ENCODE data around the gene CDH13. TPM values are rescaled to one million over a fixed set of nuclear protein-coding genes. Genes with fewer than 3 reads are reported as not detected.

Gene CDH13
- total RNA-seq, 1 experiment from 2014 or later = 49.3 TPM

DNA sequence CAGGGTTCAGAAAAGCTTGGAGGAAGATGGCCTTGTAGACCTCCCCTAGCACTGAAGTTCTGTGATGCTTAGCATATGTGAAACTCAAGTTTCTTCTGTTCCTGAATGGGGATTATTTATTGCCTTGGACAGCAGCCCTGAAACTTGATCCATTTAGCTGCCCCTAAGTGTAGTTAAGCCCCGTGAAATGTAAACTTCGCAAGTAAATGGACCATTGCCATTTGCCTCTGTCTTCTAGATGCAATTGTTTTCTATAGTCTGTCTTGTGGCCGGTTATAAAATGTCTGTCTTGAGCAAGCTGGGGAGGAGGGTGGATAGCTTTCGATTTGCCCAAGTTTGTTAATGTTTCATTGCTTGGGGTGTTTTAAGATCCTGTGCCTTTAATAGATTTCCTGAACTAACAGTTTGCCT is 261.8 kb downstream of the CDH13 start:
- ChIA-PET CTCF (interaction anchor here (0.6 to 0.8 kb wide), 2 partner anchors 13 to 432 kb away, joined by 3 to 4 read pairs; no protein-coding TSS in a partner anchor), POLR2A (no interaction called here)
- intact Hi-C loops (cut with micrococcal nuclease) = no loop called here
- no peak overlapping the region for H3K4me3 Mint-ChIP-seq (ENCODE audit: unreplicated experiment)
- TF ChIP-seq, protein P1, sequence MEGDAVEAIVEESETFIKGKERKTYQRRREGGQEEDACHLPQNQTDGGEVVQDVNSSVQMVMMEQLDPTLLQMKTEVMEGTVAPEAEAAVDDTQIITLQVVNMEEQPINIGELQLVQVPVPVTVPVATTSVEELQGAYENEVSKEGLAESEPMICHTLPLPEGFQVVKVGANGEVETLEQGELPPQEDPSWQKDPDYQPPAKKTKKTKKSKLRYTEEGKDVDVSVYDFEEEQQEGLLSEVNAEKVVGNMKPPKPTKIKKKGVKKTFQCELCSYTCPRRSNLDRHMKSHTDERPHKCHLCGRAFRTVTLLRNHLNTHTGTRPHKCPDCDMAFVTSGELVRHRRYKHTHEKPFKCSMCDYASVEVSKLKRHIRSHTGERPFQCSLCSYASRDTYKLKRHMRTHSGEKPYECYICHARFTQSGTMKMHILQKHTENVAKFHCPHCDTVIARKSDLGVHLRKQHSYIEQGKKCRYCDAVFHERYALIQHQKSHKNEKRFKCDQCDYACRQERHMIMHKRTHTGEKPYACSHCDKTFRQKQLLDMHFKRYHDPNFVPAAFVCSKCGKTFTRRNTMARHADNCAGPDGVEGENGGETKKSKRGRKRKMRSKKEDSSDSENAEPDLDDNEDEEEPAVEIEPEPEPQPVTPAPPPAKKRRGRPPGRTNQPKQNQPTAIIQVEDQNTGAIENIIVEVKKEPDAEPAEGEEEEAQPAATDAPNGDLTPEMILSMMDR (IDR thresholded peaks at IDR 0.05; ENCODE audit: unreplicated experiment) = no peak
- DNase-seq (ENCODE audit: unreplicated experiment) = peak; percentile 2
- no peaks in the 10 kb centered on the region for H3K36me3 Mint-ChIP-seq (ENCODE audit: insufficient read depth, unreplicated experiment)
- H3K27ac Mint-ChIP-seq (ENCODE audit: low read depth, unreplicated experiment) = no peak overlapping the region
- H3K9me3 Mint-ChIP-seq (ENCODE audit: unreplicated experiment) = no peaks in the 10 kb centered on the region
- no peaks in the 10 kb centered on the region for H3K27me3 Mint-ChIP-seq (ENCODE audit: insufficient read depth, unreplicated experiment)
- BruUV-seq (replicated peaks) = no TSS peak
- no peaks in the 10 kb centered on the region for H3K4me1 Mint-ChIP-seq (ENCODE audit: insufficient read depth, unreplicated experiment)

DNA sequence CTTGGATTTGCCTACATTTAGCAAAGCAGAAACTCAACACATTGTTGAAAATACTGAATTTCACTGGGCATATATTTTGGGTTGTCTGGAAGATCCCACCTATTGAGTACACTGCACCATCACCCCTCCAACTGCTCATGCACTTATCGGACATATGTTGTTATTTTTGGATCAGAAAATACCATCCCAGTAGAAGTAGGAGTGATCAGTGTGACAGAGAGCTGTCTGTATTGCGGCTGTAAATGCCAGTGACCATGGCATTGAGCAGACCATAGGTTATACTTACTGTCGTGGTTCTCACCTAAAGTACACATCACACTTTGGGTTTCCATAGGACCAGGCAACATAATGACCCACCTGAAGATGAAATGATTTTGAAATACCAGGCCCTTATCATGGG is 264.7 kb downstream of the CDH13 start:
- POLR2A ChIA-PET = no interaction called here
- CTCF ChIA-PET = no interaction called here
- Mint-ChIP-seq H3K27ac (ENCODE audit: low read depth, unreplicated experiment) (no peak overlapping the region), H3K4me1 (ENCODE audit: insufficient read depth, unreplicated experiment) (no peaks in the 10 kb centered on the region), H3K36me3 (ENCODE audit: insufficient read depth, unreplicated experiment) (no peaks in the 10 kb centered on the region), H3K9me3 (ENCODE audit: unreplicated experiment) (no peaks in the 10 kb centered on the region), H3K27me3 (ENCODE audit: insufficient read depth, unreplicated experiment) (no peaks in the 10 kb centered on the region), H3K4me3 (ENCODE audit: unreplicated experiment) (no peak overlapping the region)
- DNase-seq (ENCODE audit: unreplicated experiment) = no peak
- intact Hi-C loops (cut with micrococcal nuclease) = no loop called here
- BruUV-seq (replicated peaks) = no TSS peak
- TF ChIP-seq, protein P1 (IDR thresholded peaks at IDR 0.05; ENCODE audit: unreplicated experiment) = no peak

DNA sequence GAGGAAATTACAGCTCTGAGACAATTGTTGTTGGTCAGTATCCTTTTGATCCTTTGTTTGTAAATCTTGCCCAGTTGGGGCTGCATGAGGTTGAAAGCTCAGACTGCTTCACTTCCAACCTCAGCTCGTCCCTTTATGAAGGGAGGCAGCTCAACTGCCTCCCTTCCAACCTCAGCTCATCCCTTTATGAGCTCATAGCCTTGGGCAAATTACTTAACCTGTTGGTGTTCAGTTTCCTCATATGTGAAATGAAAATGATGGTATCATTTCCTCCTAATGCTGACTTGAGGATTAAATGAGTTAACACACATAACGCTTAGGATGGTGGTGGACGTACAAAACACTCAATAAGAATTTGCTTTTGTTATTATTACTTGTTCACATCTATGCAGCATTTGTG is 265.1 kb downstream of the CDH13 start:
- TF ChIP-seq, protein P1 (IDR thresholded peaks at IDR 0.05; ENCODE audit: unreplicated experiment) = no peak
- ChIA-PET POLR2A (interaction anchor here (0.8 kb wide), 1 partner anchor 9 kb away, joined by 3 read pairs; no protein-coding TSS in a partner anchor), CTCF (no interaction called here)
- H3K36me3 Mint-ChIP-seq (ENCODE audit: insufficient read depth, unreplicated experiment) = no peaks in the 10 kb centered on the region
- no TSS peak for BruUV-seq (replicated peaks)
- DNase-seq (ENCODE audit: unreplicated experiment) = peak; percentile 10
- intact Hi-C loops (cut with micrococcal nuclease) = no loop called here
- H3K27me3 Mint-ChIP-seq (ENCODE audit: insufficient read depth, unreplicated experiment) = no peaks in the 10 kb centered on the region
- H3K27ac Mint-ChIP-seq (ENCODE audit: low read depth, unreplicated experiment) = no peak overlapping the region
- H3K4me3 Mint-ChIP-seq (ENCODE audit: unreplicated experiment) = no peak overlapping the region
- H3K9me3 Mint-ChIP-seq (ENCODE audit: unreplicated experiment) = no peaks in the 10 kb centered on the region
- H3K4me1 Mint-ChIP-seq (ENCODE audit: insufficient read depth, unreplicated experiment) = no peaks in the 10 kb centered on the region

DNA sequence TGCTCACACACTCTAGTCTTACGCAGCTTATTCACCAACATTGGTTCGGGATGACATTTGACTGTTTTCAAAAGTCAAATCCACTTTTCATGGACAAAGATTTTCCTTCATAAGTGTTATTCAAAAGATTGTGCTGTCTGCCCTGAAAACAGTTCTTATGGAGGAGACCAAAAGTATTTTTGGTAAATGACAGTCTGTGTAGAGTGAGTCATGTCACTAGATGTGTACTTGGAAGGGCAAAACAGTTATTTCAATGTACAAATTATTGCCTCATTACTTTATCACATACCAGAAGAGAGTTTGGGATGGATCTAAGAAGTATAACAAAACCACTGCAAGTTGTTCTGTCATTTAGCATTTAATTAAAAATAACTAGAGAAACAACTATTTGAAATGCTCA is 265.6 kb downstream of the CDH13 start:
- TF ChIP-seq, protein P1 (IDR thresholded peaks at IDR 0.05; ENCODE audit: unreplicated experiment) = no peak
- BruUV-seq (replicated peaks) = no TSS peak
- ChIA-PET CTCF (no interaction called here), POLR2A (interaction anchor here (0.8 kb wide), 1 partner anchor 9 kb away, joined by 3 read pairs; no protein-coding TSS in a partner anchor)
- Mint-ChIP-seq H3K4me1 (ENCODE audit: insufficient read depth, unreplicated experiment) (no peaks in the 10 kb centered on the region), H3K27ac (ENCODE audit: low read depth, unreplicated experiment) (no peak overlapping the region), H3K27me3 (ENCODE audit: insufficient read depth, unreplicated experiment) (no peaks in the 10 kb centered on the region), H3K36me3 (ENCODE audit: insufficient read depth, unreplicated experiment) (no peaks in the 10 kb centered on the region), H3K4me3 (ENCODE audit: unreplicated experiment) (no peak overlapping the region), H3K9me3 (ENCODE audit: unreplicated experiment) (no peaks in the 10 kb centered on the region)
- intact Hi-C loops (cut with micrococcal nuclease) = no loop called here
- DNase-seq (ENCODE audit: unreplicated experiment) = peak; percentile 6

Data from MCF 10A (cell line).